ENCODE measurements around the gene LMNB1. TPM values are rescaled to one million over a fixed set of nuclear protein-coding genes. Genes with fewer than 3 reads are reported as not detected.
"Not testable (repeated sequence)": the region's sequence is repeated elsewhere in the genome, so short reads cannot be mapped to it uniquely, and the experiment has no call there.

LMNB1 gene
- polyA plus RNA-seq, 4 donors: 3.1 to 55.3 (median 27.4) TPM

DNA sequence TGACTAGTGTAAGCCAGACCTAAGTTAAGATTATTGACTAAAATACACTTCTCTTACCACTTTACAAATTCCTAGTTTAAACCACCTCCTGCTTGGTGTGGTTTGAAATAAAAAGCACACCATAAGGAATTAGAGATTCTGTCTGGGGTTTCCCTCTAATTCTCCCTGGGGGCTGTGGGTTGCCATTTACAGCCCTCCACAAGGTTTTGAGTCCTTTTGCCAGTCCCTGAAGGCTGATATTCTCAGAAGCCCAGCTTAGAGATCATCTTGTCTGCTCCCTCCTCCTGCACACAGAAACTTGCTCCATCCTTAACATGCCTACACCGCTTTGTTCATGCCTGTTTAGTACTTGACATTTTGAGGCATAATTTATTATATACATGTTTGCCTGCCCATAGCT is 7.2 kb upstream of the LMNB1 start:
- Histone ChIP-seq H3K27ac (ENCODE audit: low read depth in 1 of 3, low read length in 2 of 3) (no peak overlapping the region), H3K27me3 (ENCODE audit: control insufficient read depth in 3 of 3, insufficient read depth in 3 of 3, low read length in 3 of 3) (no peaks in the 10 kb centered on the region), H3K9me3 (ENCODE audit: control insufficient read depth in 2 of 2, insufficient read depth in 1 of 2, low read depth in 1 of 2, low read length in 1 of 2) (no peaks in the 10 kb centered on the region), H3K4me3 (ENCODE audit: low read depth in 1 of 3, low read length in 3 of 3) (no peak overlapping the region), H3K4me1 (ENCODE audit: control insufficient read depth in 3 of 3, insufficient read depth in 2 of 3, low read depth in 1 of 3, low read length in 2 of 3) (no peaks in the 10 kb centered on the region), H3K36me3 (ENCODE audit: control insufficient read depth in 3 of 3, insufficient read depth in 2 of 3, low read depth in 1 of 3, low read length in 3 of 3) (no peaks in the 10 kb centered on the region)
- WGBS, 3 donors: 90 to 97% (median 92%) methylated on average over 1 of the region's 1 CpG
- no peak for DNase-seq
- no peak for FAIRE-seq

- not testable (repeated sequence) for H3K36me3 ChIP-seq (ENCODE audit: control insufficient read depth in 3 of 3, insufficient read depth in 2 of 3, low read depth in 1 of 3, low read length in 3 of 3); H3K27me3 ChIP-seq (ENCODE audit: control insufficient read depth in 3 of 3, insufficient read depth in 3 of 3, low read length in 3 of 3); H3K4me1 ChIP-seq (ENCODE audit: control insufficient read depth in 3 of 3, insufficient read depth in 2 of 3, low read depth in 1 of 3, low read length in 2 of 3); H3K27ac ChIP-seq (ENCODE audit: low read depth in 1 of 3, low read length in 2 of 3); H3K9me3 ChIP-seq (ENCODE audit: control insufficient read depth in 2 of 2, insufficient read depth in 1 of 2, low read depth in 1 of 2, low read length in 1 of 2); FAIRE-seq; DNase-seq; H3K4me3 ChIP-seq (ENCODE audit: low read depth in 1 of 3, low read length in 3 of 3)
- WGBS, 3 donors: 95 to 98% (median 95%) methylated on average over 13 of the region's 13 CpGs
These were observed 3.4 kb upstream of the LMNB1 start for GRCh38 chr5:126773536-126773935.

DNA sequence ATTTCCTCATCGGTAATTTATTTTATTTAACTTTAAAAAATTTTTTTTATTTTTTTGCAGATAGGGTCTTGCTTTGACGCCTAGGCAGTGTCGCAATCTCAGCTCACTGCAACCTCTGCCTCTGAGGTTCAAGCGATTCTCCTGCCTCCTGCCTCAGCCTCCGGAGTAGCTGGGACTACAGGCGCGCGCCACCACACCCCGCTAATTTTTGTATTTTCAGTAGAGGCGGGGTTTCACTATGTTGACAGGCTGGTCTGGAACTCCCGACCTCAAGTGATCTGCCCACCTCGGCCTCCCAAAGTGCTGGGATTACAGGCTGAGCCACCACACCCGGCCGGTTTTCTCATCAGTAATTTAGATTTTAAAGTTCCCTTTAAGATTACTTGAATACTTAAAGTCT is 2.3 kb upstream of the LMNB1 start:
- H3K36me3 ChIP-seq (ENCODE audit: control insufficient read depth in 3 of 3, insufficient read depth in 2 of 3, low read depth in 1 of 3, low read length in 3 of 3); H3K27me3 ChIP-seq (ENCODE audit: control insufficient read depth in 3 of 3, insufficient read depth in 3 of 3, low read length in 3 of 3); FAIRE-seq; H3K27ac ChIP-seq (ENCODE audit: low read depth in 1 of 3, low read length in 2 of 3); H3K9me3 ChIP-seq (ENCODE audit: control insufficient read depth in 2 of 2, insufficient read depth in 1 of 2, low read depth in 1 of 2, low read length in 1 of 2); DNase-seq; H3K4me3 ChIP-seq (ENCODE audit: low read depth in 1 of 3, low read length in 3 of 3); H3K4me1 ChIP-seq (ENCODE audit: control insufficient read depth in 3 of 3, insufficient read depth in 2 of 3, low read depth in 1 of 3, low read length in 2 of 3): not testable (repeated sequence)
- 94% methylated on average over 14 of the region's 14 CpGs for WGBS, 3 donors

GRCh38 chr5:126777257-126777974 is 480 bp downstream of the LMNB1 start:
- FAIRE-seq (no peak), DNase-seq (peak; percentile 68 to 89)
- WGBS, 3 donors: 0% methylated on average over 67 to 93 of the region's 93 CpGs

GRCh38 chr5:126777975-126778674 is 1.2 kb downstream of the LMNB1 start:
- Histone ChIP-seq H3K36me3 (ENCODE audit: control insufficient read depth in 3 of 3, insufficient read depth in 2 of 3, low read depth in 1 of 3, low read length in 3 of 3) (no peaks in the 10 kb centered on the region), H3K4me3 (ENCODE audit: low read depth in 1 of 3, low read length in 3 of 3) (peak overlapping the region; percentile 59 to 83 (median 80)), H3K4me1 (ENCODE audit: control insufficient read depth in 3 of 3, insufficient read depth in 2 of 3, low read depth in 1 of 3, low read length in 2 of 3) (peaks cover 0 to 3% (median 0%) of the 10 kb centered on the region in 3 donors), H3K27me3 (ENCODE audit: control insufficient read depth in 3 of 3, insufficient read depth in 3 of 3, low read length in 3 of 3) (no peaks in the 10 kb centered on the region), H3K27ac (ENCODE audit: low read depth in 1 of 3, low read length in 2 of 3) (peak overlapping the region; percentile 84 to 98 (median 88)), H3K9me3 (ENCODE audit: control insufficient read depth in 2 of 2, insufficient read depth in 1 of 2, low read depth in 1 of 2, low read length in 1 of 2) (no peaks in the 10 kb centered on the region)
- DNase-seq: peak; percentile 91
- WGBS, 3 donors: 0% methylated on average over 65 to 66 of the region's 66 CpGs
- FAIRE-seq: no peak

More at GRCh38 chr5:126777257-126777974, 480 bp downstream of the LMNB1 start:
- H3K27ac ChIP-seq (ENCODE audit: low read depth in 1 of 3, low read length in 2 of 3): peak overlapping the region; percentile 84 to 98 (median 88)
- H3K9me3 ChIP-seq (ENCODE audit: control insufficient read depth in 2 of 2, insufficient read depth in 1 of 2, low read depth in 1 of 2, low read length in 1 of 2): no peaks in the 10 kb centered on the region
- peaks cover 0 to 3% (median 0%) of the 10 kb centered on the region in 3 donors for H3K4me1 ChIP-seq (ENCODE audit: control insufficient read depth in 3 of 3, insufficient read depth in 2 of 3, low read depth in 1 of 3, low read length in 2 of 3)
- H3K36me3 ChIP-seq (ENCODE audit: control insufficient read depth in 3 of 3, insufficient read depth in 2 of 3, low read depth in 1 of 3, low read length in 3 of 3): no peaks in the 10 kb centered on the region
- H3K27me3 ChIP-seq (ENCODE audit: control insufficient read depth in 3 of 3, insufficient read depth in 3 of 3, low read length in 3 of 3): no peaks in the 10 kb centered on the region
- peak overlapping the region; percentile 59 to 83 (median 80) for H3K4me3 ChIP-seq (ENCODE audit: low read depth in 1 of 3, low read length in 3 of 3)

DNA sequence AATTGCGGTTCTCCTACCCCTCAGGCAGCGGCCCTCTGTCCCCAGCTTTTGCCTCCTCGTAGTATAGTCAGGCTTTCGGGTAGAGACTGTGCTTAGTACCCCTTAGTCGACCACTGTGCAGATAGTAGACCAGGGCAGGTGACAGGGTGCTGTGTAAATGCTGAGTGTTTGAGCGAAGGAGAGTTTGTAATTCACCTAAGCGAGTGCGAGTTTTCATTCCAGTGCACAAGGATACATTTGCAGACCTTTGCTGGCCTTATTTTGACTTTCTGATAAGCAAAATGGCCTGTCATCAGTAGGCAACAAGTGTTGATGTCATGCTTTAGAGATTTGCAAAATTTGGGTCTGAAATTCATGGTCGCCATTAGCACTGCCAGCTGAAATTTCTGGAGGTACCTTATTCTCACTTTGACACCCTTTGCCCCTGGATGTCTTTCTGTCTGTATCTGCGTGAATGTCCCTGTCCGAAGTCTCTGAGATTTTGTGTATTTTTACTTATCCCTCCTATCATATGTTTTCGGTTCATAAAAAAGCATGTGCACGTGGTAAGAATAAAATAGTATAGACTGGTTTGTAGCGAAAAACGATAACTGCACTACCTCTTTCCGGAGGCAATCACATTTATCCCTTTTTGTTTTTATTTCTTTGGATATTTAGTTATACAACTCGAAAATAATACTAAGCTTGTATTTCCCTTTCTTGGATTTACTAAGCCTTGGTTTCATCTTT is 1.9 kb downstream of the LMNB1 start:
- no peaks in the 10 kb centered on the region for H3K27me3 ChIP-seq (ENCODE audit: control insufficient read depth in 3 of 3, insufficient read depth in 3 of 3, low read length in 3 of 3)
- H3K36me3 ChIP-seq (ENCODE audit: control insufficient read depth in 3 of 3, insufficient read depth in 2 of 3, low read depth in 1 of 3, low read length in 3 of 3): no peaks in the 10 kb centered on the region
- H3K27ac ChIP-seq (ENCODE audit: low read depth in 1 of 3, low read length in 2 of 3): peak overlapping the region; percentile 50 to 98 (median 88)
- H3K9me3 ChIP-seq (ENCODE audit: control insufficient read depth in 2 of 2, insufficient read depth in 1 of 2, low read depth in 1 of 2, low read length in 1 of 2): no peaks in the 10 kb centered on the region
- FAIRE-seq (no peak), DNase-seq (no peak)
- H3K4me1 ChIP-seq (ENCODE audit: control insufficient read depth in 3 of 3, insufficient read depth in 2 of 3, low read depth in 1 of 3, low read length in 2 of 3): peaks cover 0 to 3% (median 0%) of the 10 kb centered on the region in 3 donors
- H3K4me3 ChIP-seq (ENCODE audit: low read depth in 1 of 3, low read length in 3 of 3): peak overlapping the region; percentile 59 to 83 (median 80)
- WGBS, 3 donors: 4 to 9% (median 8%) methylated on average over 17 of the region's 17 CpGs

DNA sequence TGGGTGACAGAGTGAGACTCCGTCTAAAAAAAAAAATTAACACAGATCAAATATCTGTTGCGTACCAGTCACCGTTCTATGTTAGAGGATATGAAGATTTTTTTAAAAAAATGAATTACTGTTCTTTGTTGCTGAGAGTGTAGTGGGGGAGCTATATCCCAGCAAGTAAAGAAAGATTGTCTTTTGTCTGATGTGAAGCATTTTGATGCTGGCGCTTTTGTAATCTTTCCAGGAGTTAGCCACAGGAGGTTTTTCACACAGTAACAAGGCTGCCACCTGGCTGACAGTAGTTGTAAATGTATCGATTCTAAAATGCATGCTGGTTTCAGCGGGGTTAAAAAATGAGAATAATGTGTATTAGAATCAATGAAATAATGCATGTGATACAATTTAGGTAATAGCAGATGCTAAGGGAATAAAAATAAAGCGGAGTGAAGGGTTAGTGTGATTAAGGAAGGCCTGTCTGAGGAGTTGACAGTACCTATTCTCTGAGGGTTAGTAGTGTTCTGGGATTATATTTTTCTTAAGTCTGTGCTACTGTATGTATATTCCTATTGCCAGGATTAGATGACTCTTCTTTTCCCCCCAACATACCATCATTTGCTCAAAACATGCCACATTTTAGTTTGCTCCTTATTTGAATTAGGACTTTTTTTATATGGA is 3.4 kb downstream of the LMNB1 start:
- no peak for FAIRE-seq

GRCh38 chr5:126788409-126788808 is 11.5 kb downstream of the LMNB1 start:
- WGBS, 3 donors: 82 to 87% (median 83%) methylated on average over 7 of the region's 7 CpGs
- H3K27me3 ChIP-seq (ENCODE audit: control insufficient read depth in 3 of 3, insufficient read depth in 3 of 3, low read length in 3 of 3); FAIRE-seq; H3K4me3 ChIP-seq (ENCODE audit: low read depth in 1 of 3, low read length in 3 of 3); H3K27ac ChIP-seq (ENCODE audit: low read depth in 1 of 3, low read length in 2 of 3); H3K9me3 ChIP-seq (ENCODE audit: control insufficient read depth in 2 of 2, insufficient read depth in 1 of 2, low read depth in 1 of 2, low read length in 1 of 2); DNase-seq; H3K36me3 ChIP-seq (ENCODE audit: control insufficient read depth in 3 of 3, insufficient read depth in 2 of 3, low read depth in 1 of 3, low read length in 3 of 3); H3K4me1 ChIP-seq (ENCODE audit: control insufficient read depth in 3 of 3, insufficient read depth in 2 of 3, low read depth in 1 of 3, low read length in 2 of 3): not testable (repeated sequence)

More for the DNA sequence above, 3.4 kb downstream of the LMNB1 start:
- H3K4me1 ChIP-seq (ENCODE audit: control insufficient read depth in 3 of 3, insufficient read depth in 2 of 3, low read depth in 1 of 3, low read length in 2 of 3): peaks cover 0 to 3% (median 0%) of the 10 kb centered on the region in 3 donors
- 14 to 22% (median 20%) methylated on average over 7 of the region's 7 CpGs for WGBS, 3 donors
- DNase-seq: peak; percentile 66 to 70
- H3K27me3 ChIP-seq (ENCODE audit: control insufficient read depth in 3 of 3, insufficient read depth in 3 of 3, low read length in 3 of 3): no peaks in the 10 kb centered on the region
- no peaks in the 10 kb centered on the region for H3K9me3 ChIP-seq (ENCODE audit: control insufficient read depth in 2 of 2, insufficient read depth in 1 of 2, low read depth in 1 of 2, low read length in 1 of 2)
- no peaks in the 10 kb centered on the region for H3K36me3 ChIP-seq (ENCODE audit: control insufficient read depth in 3 of 3, insufficient read depth in 2 of 3, low read depth in 1 of 3, low read length in 3 of 3)
- H3K4me3 ChIP-seq (ENCODE audit: low read depth in 1 of 3, low read length in 3 of 3): no peak overlapping the region
- H3K27ac ChIP-seq (ENCODE audit: low read depth in 1 of 3, low read length in 2 of 3): no peak overlapping the region
